ENCODE results near the gene MARCHF10.

Gene MARCHF10

DNA sequence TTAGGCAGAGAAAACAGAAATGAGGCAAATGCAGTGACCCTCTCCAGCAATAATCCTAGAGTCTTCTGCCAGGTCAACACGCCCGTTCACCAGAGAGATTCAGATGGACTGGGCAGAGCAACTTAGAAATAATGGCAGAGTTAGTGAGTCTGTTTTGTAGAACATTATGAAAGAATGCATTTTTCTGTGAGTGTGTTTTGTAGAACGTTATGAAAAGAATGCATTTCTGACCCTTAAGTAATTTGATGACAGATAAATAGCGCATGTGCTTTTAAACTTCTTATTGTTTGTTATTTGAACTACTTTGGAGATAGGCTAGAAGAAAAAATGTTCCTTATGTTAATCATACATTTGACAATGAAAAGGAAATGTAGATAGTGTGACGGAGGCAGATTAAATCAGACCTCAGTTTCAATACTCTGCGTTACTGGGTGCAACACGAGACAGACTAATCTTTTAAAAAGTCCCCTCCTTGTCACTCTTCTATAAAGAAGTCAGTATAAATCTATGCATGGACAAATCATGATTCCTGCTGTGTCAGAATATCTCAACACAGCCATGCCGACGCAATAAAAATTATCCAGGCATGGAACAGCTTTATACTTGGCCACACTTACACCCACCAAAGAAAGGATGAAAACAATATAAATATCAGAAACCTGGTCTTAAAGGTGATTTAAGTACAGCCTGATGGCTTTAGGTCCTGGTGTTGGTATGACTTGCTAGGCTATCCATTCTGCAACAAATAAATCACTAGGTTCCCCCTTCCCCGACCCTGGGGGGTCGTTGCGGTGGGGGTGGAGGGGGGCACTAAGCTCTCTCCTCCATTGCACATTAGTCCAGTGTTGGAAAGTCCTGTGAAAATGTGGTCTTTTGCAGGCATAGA is 47.8 kb downstream of the MARCHF10 start:
- DNase-seq (ENCODE audit: low spot score): no peak
- Mint-ChIP-seq H3K27me3 (ENCODE audit: low read depth) (peaks cover 18% of the 10 kb centered on the region), H3K27ac (no peak overlapping the region), H3K4me1 (ENCODE audit: low read depth) (no peaks in the 10 kb centered on the region), H3K4me3 (no peak overlapping the region), H3K36me3 (ENCODE audit: low read depth) (no peaks in the 10 kb centered on the region), H3K9me3 (no peaks in the 10 kb centered on the region)

DNA sequence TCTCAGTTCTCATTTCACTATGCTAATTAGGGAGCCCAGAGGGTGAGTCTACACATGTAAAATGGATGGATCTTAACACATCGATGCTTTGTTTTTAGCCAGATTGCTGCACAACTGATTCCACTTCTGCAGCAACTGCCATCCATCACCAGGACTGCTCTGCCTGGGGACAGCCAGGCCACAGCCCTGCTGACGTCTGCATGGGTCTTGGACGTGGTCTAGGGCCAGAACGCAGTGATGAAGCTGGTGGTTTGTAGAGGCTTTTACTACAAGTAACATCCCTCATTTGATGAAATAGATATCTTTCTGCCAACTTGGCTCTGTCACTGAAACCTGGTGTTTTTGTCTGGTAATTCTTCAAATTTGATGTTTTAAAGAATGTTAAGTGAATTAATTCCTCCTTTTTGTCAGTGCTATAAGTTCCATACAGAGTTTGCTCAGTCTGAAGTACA is 50.6 kb downstream of the MARCHF10 start:
- no peak overlapping the region for H3K27ac Mint-ChIP-seq
- H3K9me3 Mint-ChIP-seq: no peaks in the 10 kb centered on the region

DNA sequence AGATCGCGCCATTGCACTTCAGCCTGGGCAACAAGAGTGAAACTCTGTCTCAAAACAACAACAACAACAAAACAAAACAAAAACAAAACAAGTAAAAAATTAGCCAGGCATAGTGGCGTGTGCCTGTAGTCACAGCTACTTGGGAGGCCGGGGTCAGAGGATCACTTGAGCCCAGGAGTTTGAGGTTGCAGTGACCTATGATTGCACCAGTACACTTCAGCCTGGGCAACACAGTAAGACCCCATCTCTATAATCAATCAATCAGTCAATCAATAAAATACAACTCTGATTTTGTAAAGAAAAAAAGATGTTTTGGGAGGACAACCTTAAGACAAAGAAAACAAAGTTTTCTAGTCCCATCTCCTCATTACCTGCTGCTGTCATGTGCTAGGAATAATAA is 51.9 kb downstream of the MARCHF10 start:
- no peak for DNase-seq (ENCODE audit: low spot score)
- Mint-ChIP-seq H3K27me3 (ENCODE audit: low read depth) (peaks cover 14% of the 10 kb centered on the region), H3K27ac (no peak overlapping the region), H3K36me3 (ENCODE audit: low read depth) (no peaks in the 10 kb centered on the region), H3K4me3 (no peak overlapping the region), H3K9me3 (no peaks in the 10 kb centered on the region), H3K4me1 (ENCODE audit: low read depth) (no peaks in the 10 kb centered on the region)

More for the DNA sequence above, 50.6 kb downstream of the MARCHF10 start:
- Mint-ChIP-seq H3K27me3 (ENCODE audit: low read depth) (peaks cover 15% of the 10 kb centered on the region), H3K4me1 (ENCODE audit: low read depth) (no peaks in the 10 kb centered on the region), H3K4me3 (no peak overlapping the region), H3K36me3 (ENCODE audit: low read depth) (no peaks in the 10 kb centered on the region)
- DNase-seq (ENCODE audit: low spot score): no peak

DNA sequence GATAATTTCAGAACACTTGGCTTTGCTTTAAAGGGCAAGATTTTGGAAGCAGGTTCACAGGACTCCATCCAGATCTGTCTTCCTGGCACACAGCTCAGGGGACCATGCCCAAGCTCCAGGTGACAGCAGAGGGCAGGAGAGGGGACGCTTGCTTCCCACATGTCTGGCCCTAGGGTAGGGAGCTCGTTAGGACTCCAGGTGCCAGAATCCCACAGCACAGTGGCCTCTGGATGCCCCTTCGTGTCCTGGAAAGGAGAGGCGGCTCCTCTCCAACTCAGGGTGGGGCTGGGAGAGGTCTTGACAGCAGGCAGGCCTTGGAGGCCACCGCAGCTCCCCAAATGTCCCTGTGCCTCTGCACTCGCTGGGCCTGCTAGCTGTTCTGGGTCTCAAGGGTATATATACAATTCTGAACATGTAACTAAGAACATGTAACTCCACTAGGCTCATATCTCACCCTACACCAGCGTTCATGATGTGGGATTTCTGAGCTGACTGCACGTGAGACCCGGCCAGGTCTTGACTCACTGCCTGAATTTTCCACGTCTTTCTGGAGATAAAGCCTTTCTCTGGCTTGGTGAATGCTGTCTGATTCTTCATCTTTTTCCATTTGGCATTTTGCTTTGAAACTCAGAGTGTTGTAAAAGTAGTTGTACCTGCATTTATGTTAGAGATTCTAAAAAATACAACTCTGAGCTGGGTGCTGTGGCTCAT is 52.8 kb downstream of the MARCHF10 start:
- Mint-ChIP-seq H3K36me3 (ENCODE audit: low read depth) (no peaks in the 10 kb centered on the region), H3K4me1 (ENCODE audit: low read depth) (no peaks in the 10 kb centered on the region), H3K27me3 (ENCODE audit: low read depth) (peaks cover 11% of the 10 kb centered on the region), H3K4me3 (no peak overlapping the region), H3K27ac (no peak overlapping the region), H3K9me3 (no peaks in the 10 kb centered on the region)
- DNase-seq (ENCODE audit: low spot score): no peak

DNA sequence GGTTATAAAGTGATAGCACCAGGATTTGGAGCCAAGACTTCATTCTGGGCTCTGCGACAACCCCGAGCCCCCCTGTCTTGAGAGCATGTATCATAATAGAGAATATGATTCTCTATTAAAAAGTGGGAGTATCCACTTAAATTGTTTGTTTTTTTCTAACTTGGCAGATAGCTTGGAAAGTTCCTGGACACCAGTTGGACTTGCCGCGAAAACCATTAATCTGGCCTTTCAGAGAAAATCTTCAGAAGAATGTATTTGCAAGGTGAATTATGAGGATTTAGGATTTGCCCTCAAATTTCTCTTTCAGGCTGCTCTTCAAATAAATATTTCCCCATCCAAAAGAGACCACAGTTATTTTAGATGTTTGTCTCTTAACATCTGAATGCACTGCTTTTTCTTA is 53.5 kb downstream of the MARCHF10 start:
- no peaks in the 10 kb centered on the region for H3K36me3 Mint-ChIP-seq (ENCODE audit: low read depth)
- H3K9me3 Mint-ChIP-seq: no peaks in the 10 kb centered on the region
- no peak overlapping the region for H3K4me3 Mint-ChIP-seq
- H3K27ac Mint-ChIP-seq: no peak overlapping the region
- H3K27me3 Mint-ChIP-seq (ENCODE audit: low read depth): peaks cover 4% of the 10 kb centered on the region
- DNase-seq (ENCODE audit: low spot score): no peak
- no peaks in the 10 kb centered on the region for H3K4me1 Mint-ChIP-seq (ENCODE audit: low read depth)

DNA sequence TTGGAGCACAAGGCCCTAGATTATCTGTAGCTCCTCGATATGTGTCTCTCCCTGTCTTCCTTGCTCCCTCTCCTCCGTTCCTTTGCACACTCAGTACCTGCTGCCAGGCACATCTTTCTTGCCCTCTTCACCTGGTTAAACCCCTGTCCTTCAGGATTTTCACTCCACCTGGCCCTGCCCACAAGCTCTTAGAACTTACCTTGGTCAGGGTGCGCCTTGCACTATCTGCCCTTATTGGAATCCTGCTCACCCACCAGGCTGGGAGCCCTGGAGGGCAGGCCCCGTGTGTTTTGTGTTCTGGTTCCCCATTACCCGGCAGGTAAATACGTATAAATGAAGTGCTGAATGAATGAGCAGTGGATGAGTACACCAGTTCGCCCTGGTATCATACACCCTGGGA is 54.6 kb downstream of the MARCHF10 start:
- no peak overlapping the region for H3K27ac Mint-ChIP-seq
- no peaks in the 10 kb centered on the region for H3K4me1 Mint-ChIP-seq (ENCODE audit: low read depth)
- no peaks in the 10 kb centered on the region for H3K36me3 Mint-ChIP-seq (ENCODE audit: low read depth)
- no peak overlapping the region for H3K4me3 Mint-ChIP-seq
- DNase-seq (ENCODE audit: low spot score): no peak
- H3K9me3 Mint-ChIP-seq: no peaks in the 10 kb centered on the region
- H3K27me3 Mint-ChIP-seq (ENCODE audit: low read depth): peaks cover 3% of the 10 kb centered on the region

DNA sequence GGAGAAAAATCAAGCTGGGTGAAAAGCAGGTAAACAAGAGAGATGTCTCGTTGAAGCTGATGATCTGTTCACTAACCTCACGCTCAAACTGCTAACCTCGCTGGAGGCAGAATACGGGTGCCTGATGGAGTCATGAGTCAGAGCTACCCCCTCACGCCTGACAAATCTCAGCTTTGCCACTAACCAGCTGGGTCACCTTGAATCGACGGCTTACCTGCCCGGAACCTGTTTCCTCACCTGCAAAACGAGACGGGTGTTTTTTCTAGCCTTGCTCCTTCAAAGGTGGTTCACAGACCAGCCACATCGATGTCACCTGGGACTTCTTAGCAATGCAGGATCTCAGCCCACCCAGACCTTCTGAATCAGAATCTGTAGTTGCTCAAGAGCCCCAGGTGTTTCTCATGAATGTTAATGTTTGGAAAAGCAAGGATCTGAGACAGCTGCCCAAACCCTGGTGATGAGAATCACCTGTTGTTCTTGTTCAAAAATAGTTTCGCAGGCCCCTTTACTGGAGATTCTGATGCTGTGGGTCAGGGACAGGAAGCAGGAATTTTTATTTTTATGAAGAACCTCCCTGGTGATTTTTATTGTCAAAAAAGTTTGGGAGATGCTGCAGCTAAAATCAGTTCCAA is 56.9 kb downstream of the MARCHF10 start:
- H3K9me3 Mint-ChIP-seq: no peaks in the 10 kb centered on the region
- no peaks in the 10 kb centered on the region for H3K36me3 Mint-ChIP-seq (ENCODE audit: low read depth)
- no peak overlapping the region for H3K4me3 Mint-ChIP-seq
- no peak overlapping the region for H3K27ac Mint-ChIP-seq
- no peaks in the 10 kb centered on the region for H3K4me1 Mint-ChIP-seq (ENCODE audit: low read depth)
- no peak for DNase-seq (ENCODE audit: low spot score)
- H3K27me3 Mint-ChIP-seq (ENCODE audit: low read depth): peaks cover 2% of the 10 kb centered on the region

DNA sequence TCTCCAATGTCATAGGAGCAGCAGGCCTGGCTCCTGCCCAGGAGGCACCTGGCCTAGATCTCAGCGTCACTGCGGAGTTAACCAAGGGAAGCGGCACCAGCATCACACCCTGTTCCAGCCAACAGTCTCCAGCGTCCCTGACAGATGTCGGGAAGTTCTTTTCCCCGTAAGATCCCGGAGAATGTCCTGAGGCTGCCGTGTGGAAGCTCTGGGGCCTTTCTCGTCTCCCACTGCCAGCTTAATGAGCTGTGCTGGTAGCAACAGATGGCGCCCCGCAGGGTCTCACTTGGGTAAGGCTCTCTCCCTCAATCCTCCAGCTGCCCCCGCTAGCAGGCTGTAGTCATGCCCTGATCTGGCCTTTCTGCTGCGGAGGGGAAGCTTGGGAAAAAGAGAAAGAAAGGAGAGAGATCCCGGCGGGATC is 57.5 kb downstream of the MARCHF10 start:
- Mint-ChIP-seq H3K27ac (no peak overlapping the region), H3K4me1 (ENCODE audit: low read depth) (no peaks in the 10 kb centered on the region), H3K36me3 (ENCODE audit: low read depth) (no peaks in the 10 kb centered on the region), H3K4me3 (no peak overlapping the region), H3K9me3 (no peaks in the 10 kb centered on the region), H3K27me3 (ENCODE audit: low read depth) (peaks cover 5% of the 10 kb centered on the region)
- no peak for DNase-seq (ENCODE audit: low spot score)

DNA sequence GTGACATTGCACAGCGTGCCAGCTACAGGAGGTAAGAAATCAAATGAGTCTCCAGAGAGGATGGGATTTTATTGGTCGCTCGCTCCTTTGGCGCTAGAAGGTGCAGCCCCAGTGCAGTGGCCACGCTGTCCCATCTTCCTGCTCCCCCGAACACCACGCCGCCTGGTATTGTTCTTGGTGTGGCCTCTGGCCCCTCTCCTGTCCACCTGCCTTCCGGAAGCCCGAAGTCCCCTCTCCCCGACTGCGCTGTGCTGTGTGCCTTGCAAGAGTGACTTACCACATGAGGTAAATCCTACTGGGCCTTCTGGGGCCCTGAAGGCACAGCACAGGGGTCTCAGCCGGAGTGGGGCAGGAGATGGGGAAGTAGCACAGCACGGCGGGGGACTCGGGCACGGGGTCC is 58.2 kb downstream of the MARCHF10 start:
- H3K9me3 Mint-ChIP-seq: no peaks in the 10 kb centered on the region
- no peak overlapping the region for H3K27ac Mint-ChIP-seq
- no peaks in the 10 kb centered on the region for H3K4me1 Mint-ChIP-seq (ENCODE audit: low read depth)
- peaks cover 5% of the 10 kb centered on the region for H3K27me3 Mint-ChIP-seq (ENCODE audit: low read depth)
- no peaks in the 10 kb centered on the region for H3K36me3 Mint-ChIP-seq (ENCODE audit: low read depth)
- DNase-seq (ENCODE audit: low spot score): no peak
- H3K4me3 Mint-ChIP-seq: no peak overlapping the region

DNA sequence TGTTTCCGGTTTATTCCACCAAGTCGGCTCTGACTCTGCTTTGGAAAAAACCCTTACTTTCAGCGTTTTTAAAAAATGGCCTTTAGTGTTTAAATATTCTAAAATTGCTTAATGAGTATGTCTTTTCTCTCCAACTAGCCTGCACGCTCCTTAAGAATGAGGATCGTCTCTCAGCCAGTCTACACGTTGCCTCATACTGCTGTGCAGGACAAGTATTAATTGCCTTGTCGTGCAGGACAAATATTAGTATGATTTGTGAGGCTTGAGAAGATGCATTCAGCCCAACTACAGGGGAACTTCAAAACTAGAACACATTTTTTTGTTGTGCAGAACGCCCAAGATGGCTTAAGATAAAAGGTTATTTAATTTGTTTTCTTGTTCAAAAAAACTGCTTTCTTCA is 61.2 kb downstream of the MARCHF10 start:
- H3K4me1 Mint-ChIP-seq (ENCODE audit: low read depth): no peaks in the 10 kb centered on the region
- no peaks in the 10 kb centered on the region for H3K9me3 Mint-ChIP-seq
- no peaks in the 10 kb centered on the region for H3K36me3 Mint-ChIP-seq (ENCODE audit: low read depth)

DNA sequence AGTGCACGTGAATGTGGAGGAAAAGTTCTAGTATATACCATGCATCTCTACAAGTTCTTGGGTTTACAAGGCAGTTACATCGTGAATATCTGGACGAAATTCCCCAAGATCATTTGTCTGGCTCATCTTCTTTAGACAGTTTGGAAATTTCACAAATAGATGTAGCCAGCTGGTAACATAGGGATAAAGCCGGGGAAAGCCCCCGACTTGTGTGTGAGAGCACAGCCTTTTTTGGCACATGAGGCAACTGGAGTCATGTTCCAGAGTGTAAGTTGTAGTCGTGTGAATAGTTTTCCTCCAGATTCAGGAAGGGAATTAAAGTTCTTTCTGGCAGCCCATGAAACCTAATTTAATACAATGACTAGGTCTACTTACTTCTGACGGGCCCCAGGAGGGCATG is 62.3 kb downstream of the MARCHF10 start:
- H3K36me3 Mint-ChIP-seq (ENCODE audit: low read depth): no peaks in the 10 kb centered on the region
- peaks cover 11% of the 10 kb centered on the region for H3K27me3 Mint-ChIP-seq (ENCODE audit: low read depth)
- H3K4me1 Mint-ChIP-seq (ENCODE audit: low read depth): no peaks in the 10 kb centered on the region
- no peaks in the 10 kb centered on the region for H3K9me3 Mint-ChIP-seq
- no peak overlapping the region for H3K4me3 Mint-ChIP-seq
- no peak for DNase-seq (ENCODE audit: low spot score)
- no peak overlapping the region for H3K27ac Mint-ChIP-seq

More for the DNA sequence above, 61.2 kb downstream of the MARCHF10 start:
- Mint-ChIP-seq H3K27ac (no peak overlapping the region), H3K27me3 (ENCODE audit: low read depth) (peaks cover 8% of the 10 kb centered on the region), H3K4me3 (no peak overlapping the region)
- no peak for DNase-seq (ENCODE audit: low spot score)

DNA sequence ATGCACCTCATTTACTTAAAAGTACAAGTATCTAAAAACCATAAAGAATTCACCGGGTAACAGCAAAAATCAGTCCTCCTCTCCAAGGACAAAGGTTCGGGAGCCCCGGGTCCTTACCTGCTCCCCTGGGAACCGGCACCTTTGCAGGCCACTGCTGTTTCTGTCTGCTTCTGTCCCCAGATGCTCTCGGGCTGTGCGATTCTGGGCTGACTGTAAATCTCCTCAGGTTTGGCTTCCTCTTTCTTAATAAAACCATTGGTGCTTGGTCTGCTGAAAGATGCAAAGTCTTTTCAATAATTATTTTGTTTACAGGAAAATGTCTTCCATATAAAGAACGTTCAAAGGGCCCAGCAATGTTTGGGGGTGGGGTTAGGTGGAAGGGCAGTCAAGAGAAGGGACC is 63.9 kb downstream of the MARCHF10 start:
- H3K27ac Mint-ChIP-seq: no peak overlapping the region
- no peaks in the 10 kb centered on the region for H3K36me3 Mint-ChIP-seq (ENCODE audit: low read depth)
- H3K27me3 Mint-ChIP-seq (ENCODE audit: low read depth): peaks cover 11% of the 10 kb centered on the region
- no peak overlapping the region for H3K4me3 Mint-ChIP-seq
- H3K4me1 Mint-ChIP-seq (ENCODE audit: low read depth): no peaks in the 10 kb centered on the region
- no peak for DNase-seq (ENCODE audit: low spot score)
- H3K9me3 Mint-ChIP-seq: no peaks in the 10 kb centered on the region

DNA sequence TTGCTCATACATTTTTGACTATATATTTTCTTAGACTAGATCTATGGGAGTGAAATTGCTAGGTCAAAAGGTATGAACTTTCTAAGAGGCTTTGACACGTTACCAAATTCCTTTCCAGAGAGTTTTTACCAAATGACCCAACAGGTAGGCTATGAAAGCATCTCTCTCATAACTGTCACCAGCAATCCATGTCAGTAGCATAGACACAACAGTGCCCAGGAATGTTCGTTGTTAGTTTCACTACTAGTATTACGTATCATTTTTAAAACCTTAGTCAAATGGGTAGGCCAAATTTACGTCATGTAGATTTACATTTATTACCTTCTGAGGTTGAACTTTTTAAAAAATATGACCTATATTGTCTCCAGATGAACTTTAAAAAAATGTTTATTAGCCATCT is 66.8 kb downstream of the MARCHF10 start:
- Mint-ChIP-seq H3K4me3 (no peak overlapping the region), H3K27ac (no peak overlapping the region), H3K36me3 (ENCODE audit: low read depth) (no peaks in the 10 kb centered on the region), H3K27me3 (ENCODE audit: low read depth) (peaks cover 15% of the 10 kb centered on the region), H3K9me3 (no peaks in the 10 kb centered on the region), H3K4me1 (ENCODE audit: low read depth) (no peaks in the 10 kb centered on the region)
- DNase-seq (ENCODE audit: low spot score): no peak

All from T-helper 2 cell treated with Interferon-gamma antibody and Interleukin-4, amounts not matched to agents 5 μg/mL and 100 μg/mL, for 36 hours (primary cell).